ENCODE results near the gene CASP5.

DNA sequence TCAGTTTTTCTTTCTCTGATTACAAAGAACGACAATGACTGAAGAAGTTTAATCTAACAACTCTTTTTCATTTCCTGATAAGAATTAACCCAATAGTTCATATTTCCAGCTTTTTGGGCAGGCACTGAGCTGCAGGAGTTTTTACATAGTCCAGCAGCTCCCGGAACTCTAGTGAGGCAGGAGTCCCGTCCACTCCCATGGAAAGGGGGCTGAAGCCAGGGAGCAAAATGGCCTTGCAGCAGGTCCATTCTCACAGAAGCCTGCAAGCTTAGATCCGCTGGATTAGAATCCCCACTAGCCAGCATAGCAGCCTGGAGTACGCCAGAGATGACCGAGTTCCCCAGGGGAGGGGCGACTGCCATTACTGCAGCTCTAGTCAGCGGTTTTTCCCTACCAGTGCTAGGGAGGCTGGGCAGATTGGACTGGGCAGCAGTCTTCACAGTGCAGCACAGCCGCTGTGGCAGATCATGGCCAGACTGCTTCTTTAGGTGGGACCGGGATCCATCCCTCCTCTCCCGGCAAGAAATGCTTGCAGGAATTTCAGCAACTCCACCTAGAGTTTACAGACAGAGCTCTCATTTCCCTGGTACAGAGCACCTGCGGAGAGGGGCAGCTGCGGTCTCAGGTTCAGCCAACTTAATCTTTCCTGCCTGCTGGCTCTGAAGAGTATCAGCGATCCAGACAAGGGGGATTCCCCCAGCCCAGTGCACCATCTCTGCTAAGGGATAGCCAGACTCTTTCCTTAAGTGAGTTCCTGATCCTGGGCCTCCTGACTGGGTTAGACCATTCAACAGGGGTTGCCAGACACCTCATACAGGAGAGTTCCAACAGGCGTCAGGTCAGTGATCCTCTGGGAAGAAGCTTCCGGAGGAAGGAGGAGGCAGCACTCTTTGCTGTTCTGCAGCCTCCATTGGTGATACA is 53.9 kb downstream of the CASP5 start:
- TF ChIP-seq, protein P1, sequence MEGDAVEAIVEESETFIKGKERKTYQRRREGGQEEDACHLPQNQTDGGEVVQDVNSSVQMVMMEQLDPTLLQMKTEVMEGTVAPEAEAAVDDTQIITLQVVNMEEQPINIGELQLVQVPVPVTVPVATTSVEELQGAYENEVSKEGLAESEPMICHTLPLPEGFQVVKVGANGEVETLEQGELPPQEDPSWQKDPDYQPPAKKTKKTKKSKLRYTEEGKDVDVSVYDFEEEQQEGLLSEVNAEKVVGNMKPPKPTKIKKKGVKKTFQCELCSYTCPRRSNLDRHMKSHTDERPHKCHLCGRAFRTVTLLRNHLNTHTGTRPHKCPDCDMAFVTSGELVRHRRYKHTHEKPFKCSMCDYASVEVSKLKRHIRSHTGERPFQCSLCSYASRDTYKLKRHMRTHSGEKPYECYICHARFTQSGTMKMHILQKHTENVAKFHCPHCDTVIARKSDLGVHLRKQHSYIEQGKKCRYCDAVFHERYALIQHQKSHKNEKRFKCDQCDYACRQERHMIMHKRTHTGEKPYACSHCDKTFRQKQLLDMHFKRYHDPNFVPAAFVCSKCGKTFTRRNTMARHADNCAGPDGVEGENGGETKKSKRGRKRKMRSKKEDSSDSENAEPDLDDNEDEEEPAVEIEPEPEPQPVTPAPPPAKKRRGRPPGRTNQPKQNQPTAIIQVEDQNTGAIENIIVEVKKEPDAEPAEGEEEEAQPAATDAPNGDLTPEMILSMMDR (IDR thresholded peaks at IDR 0.05), result no peak
- no peak for TF ChIP-seq POLR2A (IDR thresholded peaks at IDR 0.05)

Data from adrenal gland (tissue), 5 donors.